A172 (cell line): ENCODE data around the gene RAP1A. TPM values are rescaled to one million over a fixed set of nuclear protein-coding genes. Genes with fewer than 3 reads are reported as not detected.
"Not testable (repeated sequence)": the region's sequence is repeated elsewhere in the genome, so short reads cannot be mapped to it uniquely, and the experiment has no call there.

Experiments used
- DNase-seq: peaks from one replicate; pipeline ENCODE4 v3.0.0-alpha.2; 2015; ENCODE audit warnings: low spot score
- total RNA-seq: library from RNA; depleted of rRNA; stranded (reverse); fragments of >200 nt; shearing (Covaris generic); gene quantifications from 2 replicates; pipeline ENCODE4 v1.2.3, GENCODE V29; 2014

Gene RAP1A
- total RNA-seq, 1 experiment from 2014 or later, result 27.9 TPM

GRCh38 chr1:111737216-111738132 lies 117.9 kb downstream of the RAP1A start:
- no peak for DNase-seq

GRCh38 chr1:111738133-111738435 lies 118.5 kb downstream of the RAP1A start:
- no peak for DNase-seq

GRCh38 chr1:111738436-111739193 lies 119.0 kb downstream of the RAP1A start:
- peak; percentile 23 for DNase-seq

- peak; percentile 54 for DNase-seq
These were observed 119.8 kb downstream of the RAP1A start, which contains the start of gene INKA2 for GRCh38 chr1:111739194-111739924. Gene INKA2, minus strand, starts transcription at chr1:111739395. Its CDS starts 153 bp downstream, at chr1:111739242.

GRCh38 chr1:111739925-111740765 lies 120.6 kb downstream of the RAP1A start:
- peak; percentile 13 for DNase-seq

GRCh38 chr1:111742292-111742691 lies 122.7 kb downstream of the RAP1A start:
- not testable (repeated sequence) for DNase-seq

GRCh38 chr1:111742938-111743549 lies 123.5 kb downstream of the RAP1A start:
- no peak for DNase-seq

- DNase-seq, result no peak
These were observed 124.1 kb downstream of the RAP1A start for GRCh38 chr1:111743679-111744101.

GRCh38 chr1:111745675-111746613 lies 126.4 kb downstream of the RAP1A start:
- no peak for DNase-seq

- no peak for DNase-seq
These were observed 127.0 kb downstream of the RAP1A start for GRCh38 chr1:111746614-111746999.

- peak; percentile 76 for DNase-seq
These were observed 127.7 kb downstream of the RAP1A start for GRCh38 chr1:111747282-111747734.

- no peak for DNase-seq
These were observed 128.4 kb downstream of the RAP1A start for GRCh38 chr1:111747947-111748346.

GRCh38 chr1:111749628-111750027 lies 130.0 kb downstream of the RAP1A start:
- DNase-seq, result no peak

- DNase-seq, result no peak
These were observed 131.3 kb downstream of the RAP1A start for GRCh38 chr1:111750856-111751255.

- DNase-seq, result no peak
These were observed 132.5 kb downstream of the RAP1A start for GRCh38 chr1:111751906-111752575.

GRCh38 chr1:111754984-111755330 lies 135.4 kb downstream of the RAP1A start:
- peak; percentile 51 for DNase-seq

- DNase-seq, result peak; percentile 94
These were observed 135.9 kb downstream of the RAP1A start, which contains the start of gene DDX20 for GRCh38 chr1:111755331-111756123. Gene DDX20, plus strand, starts transcription at chr1:111755901. Its CDS starts 24 bp downstream, at chr1:111755925.

GRCh38 chr1:111756124-111756513 lies 136.5 kb downstream of the RAP1A start:
- no peak for DNase-seq
